HepG2 (cell line): Measurements from ENCODE around the gene MICAL1. TPM values are rescaled to one million over a fixed set of nuclear protein-coding genes. Genes with fewer than 3 reads are reported as not detected.
A peak's percentile ranks its signal among the peaks of the same experiment; 100 is the strongest.

Source experiments
- CCDC6 ChIP-seq: sonication (generic); formaldehyde crosslinking; IDR thresholded peaks from 2 replicates; pipeline ENCODE4 v1.8.1; 2022; ENCODE audit warnings: mild to moderate bottlenecking, missing genetic modification reagents, moderate library complexity
- ETV5 ChIP-seq: IDR thresholded peaks from 2 replicates; pipeline ENCODE4 v1.6.1; 2018; ENCODE audit warnings: missing biosample characterization, missing genetic modification reagents, inconsistent platforms, borderline replicate concordance
- FOXP1 ChIP-seq, 2 experiments: fragments of 450-650 bp in 1 of 2; IDR thresholded peaks; 2 replicates each; pipeline ENCODE4 v1.6.1; 2017 to 2018; ENCODE audit warnings: antibody characterized with exemption in 1 of 2
- JDP2 ChIP-seq: sonication (generic); formaldehyde crosslinking; IDR thresholded peaks from 2 replicates; pipeline ENCODE4 v1.8.1; 2022; ENCODE audit warnings: missing genetic modification reagents, borderline replicate concordance
- MATR3 ChIP-seq: sonication (generic); formaldehyde crosslinking; IDR thresholded peaks from 2 replicates; pipeline ENCODE4 v1.4.0; 2020; ENCODE audit warnings: missing genetic modification reagents
- NAIF1 ChIP-seq: sonication (generic); formaldehyde crosslinking; IDR thresholded peaks from 2 replicates; pipeline ENCODE4 v1.5.0; 2020; ENCODE audit warnings: mild to moderate bottlenecking, missing genetic modification reagents, borderline replicate concordance
- NFE2L2 ChIP-seq: fragments of 150-350 bp; IDR thresholded peaks from 2 replicates; pipeline ENCODE4 v1.6.1; 2014; ENCODE audit warnings: low read length
- ZBTB20 ChIP-seq: sonication (generic); formaldehyde crosslinking; IDR thresholded peaks from 2 replicates; pipeline ENCODE4 v1.8.1; 2023; ENCODE audit warnings: missing genetic modification reagents, low read depth, mild to moderate bottlenecking, borderline replicate concordance
- ZBTB7B ChIP-seq: sonication (generic); formaldehyde crosslinking; IDR thresholded peaks from 2 replicates; pipeline ENCODE4 v1.4.0; 2020; ENCODE audit warnings: missing genetic modification reagents
- ZNF772 ChIP-seq: sonication (generic); formaldehyde crosslinking; IDR thresholded peaks from 2 replicates; pipeline ENCODE4 v1.5.0; 2020; ENCODE audit warnings: mild to moderate bottlenecking, missing genetic modification reagents
- ZNF891 ChIP-seq: sonication (generic); formaldehyde crosslinking; IDR thresholded peaks from 2 replicates; pipeline ENCODE4 v1.5.0; 2020; ENCODE audit warnings: mild to moderate bottlenecking, missing genetic modification reagents
- polyA plus RNA-seq, 8 experiments: library from polyadenylated mRNA; depleted of rRNA in 3 of 8; stranded (reverse) in 7 of 8; unstranded in 1 of 8; fragments of >200 nt; fragmentation: Illumina TruSeq in 4 of 8; extraction: Trizol in 4 of 8; gene quantifications; 2 replicates each; pipeline versions ENCODE4 v1.2.1 to v1.2.3, GENCODE V29; 2011 to 2016; ENCODE audit warnings: low read depth in 4 of 8, missing spikeins in 1 of 8, mixed read lengths in 1 of 8; ENCODE audit not compliant: insufficient read depth in 1 of 8
- total RNA-seq, 5 experiments: library from RNA; depleted of rRNA; stranded (reverse); fragments of >200 nt; fragmentation: Illumina TruSeq; extraction: Trizol; gene quantifications; 2 replicates each; pipeline ENCODE4 v1.2.3, GENCODE V29; 2016; ENCODE audit warnings: low read depth in 1 of 5
- TF ChIP-seq, protein P1 (sequence below), 2 experiments: sonication (generic) in 1 of 2; formaldehyde crosslinking in 1 of 2; IDR thresholded peaks; 2 replicates each; pipeline versions ENCODE4 v1.5.1 to v1.6.1; 2011 to 2020; ENCODE audit warnings: borderline replicate concordance in 1 of 2, low read depth in 1 of 2, low read length in 1 of 2, mild to moderate bottlenecking in 1 of 2, missing genetic modification reagents in 1 of 2, moderate library complexity in 1 of 2
- TF ChIP-seq, protein P2 (sequence below): sonication (generic); formaldehyde crosslinking; IDR thresholded peaks from 2 replicates; pipeline ENCODE4 v1.4.0; 2020; ENCODE audit warnings: missing genetic modification reagents
- TF ChIP-seq, protein P3 (sequence below): sonication (generic); formaldehyde crosslinking; IDR thresholded peaks from 2 replicates; pipeline ENCODE4 v1.4.0; 2020; ENCODE audit warnings: missing genetic modification reagents; ENCODE audit errors: not compliant biosample characterization
- TF ChIP-seq, protein P4 (sequence below): sonication (generic); formaldehyde crosslinking; IDR thresholded peaks from 2 replicates; pipeline ENCODE4 v1.4.0; 2020; ENCODE audit warnings: mild to moderate bottlenecking, missing genetic modification reagents

The MICAL1 gene
- total and polyA plus RNA-seq, 2 of the 13 experiments (the other 11 are each of a cell fraction or from before 2014, with no cell fraction given) = 6.9 to 39.0 TPM

DNA sequence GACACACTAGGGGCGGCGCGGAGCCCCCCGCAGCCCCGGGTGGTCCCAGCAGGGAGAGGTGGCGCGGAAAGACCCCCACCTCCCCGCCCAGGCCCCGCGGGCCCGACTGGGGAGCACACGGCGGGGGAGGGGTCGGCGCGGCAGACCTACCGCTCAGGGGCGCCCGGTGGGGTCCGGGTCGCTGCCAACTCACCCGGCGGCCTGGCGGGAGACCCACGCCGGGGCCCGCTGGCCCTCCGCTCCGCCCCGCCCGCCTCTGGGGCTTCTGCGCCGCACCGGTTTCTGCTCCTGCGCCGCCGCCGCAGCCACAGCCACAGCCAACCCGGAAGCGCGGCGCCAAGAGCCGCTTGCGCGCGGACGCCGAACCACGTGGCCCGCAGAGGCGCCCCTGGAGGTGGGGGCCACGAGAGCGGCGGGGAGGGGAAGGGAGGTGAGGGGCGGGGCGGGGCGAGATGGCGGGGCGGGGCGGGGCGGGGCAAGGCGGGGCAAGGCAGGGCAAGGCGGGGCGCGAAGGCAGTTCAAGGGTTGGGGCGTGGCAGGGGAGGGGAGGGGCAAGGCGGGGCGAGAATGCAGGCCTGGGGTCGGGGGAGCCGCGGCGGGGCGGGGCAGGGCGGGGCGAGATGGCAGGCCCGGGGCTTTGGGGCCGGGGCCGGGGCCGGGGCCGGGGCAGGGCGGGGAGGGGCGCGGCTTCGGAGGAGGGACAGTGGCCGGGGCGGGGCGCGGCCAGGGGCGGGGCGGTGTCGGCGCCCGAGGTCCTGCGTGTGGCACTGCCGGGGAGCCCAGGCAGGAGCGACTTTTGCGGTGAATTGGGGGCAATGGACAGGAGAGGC lies 27.5 kb upstream of the MICAL1 start, which contains the start of gene ZBTB24 (continued):
- TF ChIP-seq, protein P1, sequence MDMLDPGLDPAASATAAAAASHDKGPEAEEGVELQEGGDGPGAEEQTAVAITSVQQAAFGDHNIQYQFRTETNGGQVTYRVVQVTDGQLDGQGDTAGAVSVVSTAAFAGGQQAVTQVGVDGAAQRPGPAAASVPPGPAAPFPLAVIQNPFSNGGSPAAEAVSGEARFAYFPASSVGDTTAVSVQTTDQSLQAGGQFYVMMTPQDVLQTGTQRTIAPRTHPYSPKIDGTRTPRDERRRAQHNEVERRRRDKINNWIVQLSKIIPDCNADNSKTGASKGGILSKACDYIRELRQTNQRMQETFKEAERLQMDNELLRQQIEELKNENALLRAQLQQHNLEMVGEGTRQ (IDR thresholded peaks at IDR 0.05; ENCODE audit: low read depth, low read length) = 0 out of 2 replicates have a peak, but pooled peaks have one; percentile 16
- TF ChIP-seq, protein P1 (CRISPR knock-in tag; IDR thresholded peaks at IDR 0.05; ENCODE audit: borderline replicate concordance) = peak; percentile 55; the same call in 1 of the 2 replicates
- TF ChIP-seq ZNF891 (CRISPR knock-in tag) (no peak), ZBTB7B (no peak), MATR3 (no peak), JDP2 (CRISPR knock-in tag) (no peak), ETV5 (CRISPR knock-in tag) (peak; percentile 52; the same call in 1 of the 2 replicates), FOXP1 (IDR thresholded peaks at IDR 0.05) (no peak), FOXP1 (CRISPR knock-in tag; IDR thresholded peaks at IDR 0.05) (no peak), ZBTB20 (CRISPR knock-in tag) (no peak), NFE2L2 (no peak), CCDC6 (peak; percentile 79; the same call in 1 of the 2 replicates), NAIF1 (no peak), ZNF772 (no peak; the same call in 1 of the 2 replicates)
- TF ChIP-seq, protein P2, sequence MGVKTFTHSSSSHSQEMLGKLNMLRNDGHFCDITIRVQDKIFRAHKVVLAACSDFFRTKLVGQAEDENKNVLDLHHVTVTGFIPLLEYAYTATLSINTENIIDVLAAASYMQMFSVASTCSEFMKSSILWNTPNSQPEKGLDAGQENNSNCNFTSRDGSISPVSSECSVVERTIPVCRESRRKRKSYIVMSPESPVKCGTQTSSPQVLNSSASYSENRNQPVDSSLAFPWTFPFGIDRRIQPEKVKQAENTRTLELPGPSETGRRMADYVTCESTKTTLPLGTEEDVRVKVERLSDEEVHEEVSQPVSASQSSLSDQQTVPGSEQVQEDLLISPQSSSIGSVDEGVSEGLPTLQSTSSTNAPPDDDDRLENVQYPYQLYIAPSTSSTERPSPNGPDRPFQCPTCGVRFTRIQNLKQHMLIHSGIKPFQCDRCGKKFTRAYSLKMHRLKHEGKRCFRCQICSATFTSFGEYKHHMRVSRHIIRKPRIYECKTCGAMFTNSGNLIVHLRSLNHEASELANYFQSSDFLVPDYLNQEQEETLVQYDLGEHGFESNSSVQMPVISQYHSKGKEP = no peak
- TF ChIP-seq, protein P3, sequence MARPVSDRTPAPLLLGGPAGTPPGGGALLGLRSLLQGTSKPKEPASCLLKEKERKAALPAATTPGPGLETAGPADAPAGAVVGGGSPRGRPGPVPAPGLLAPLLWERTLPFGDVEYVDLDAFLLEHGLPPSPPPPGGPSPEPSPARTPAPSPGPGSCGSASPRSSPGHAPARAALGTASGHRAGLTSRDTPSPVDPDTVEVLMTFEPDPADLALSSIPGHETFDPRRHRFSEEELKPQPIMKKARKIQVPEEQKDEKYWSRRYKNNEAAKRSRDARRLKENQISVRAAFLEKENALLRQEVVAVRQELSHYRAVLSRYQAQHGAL = no peak
- TF ChIP-seq, protein P4, sequence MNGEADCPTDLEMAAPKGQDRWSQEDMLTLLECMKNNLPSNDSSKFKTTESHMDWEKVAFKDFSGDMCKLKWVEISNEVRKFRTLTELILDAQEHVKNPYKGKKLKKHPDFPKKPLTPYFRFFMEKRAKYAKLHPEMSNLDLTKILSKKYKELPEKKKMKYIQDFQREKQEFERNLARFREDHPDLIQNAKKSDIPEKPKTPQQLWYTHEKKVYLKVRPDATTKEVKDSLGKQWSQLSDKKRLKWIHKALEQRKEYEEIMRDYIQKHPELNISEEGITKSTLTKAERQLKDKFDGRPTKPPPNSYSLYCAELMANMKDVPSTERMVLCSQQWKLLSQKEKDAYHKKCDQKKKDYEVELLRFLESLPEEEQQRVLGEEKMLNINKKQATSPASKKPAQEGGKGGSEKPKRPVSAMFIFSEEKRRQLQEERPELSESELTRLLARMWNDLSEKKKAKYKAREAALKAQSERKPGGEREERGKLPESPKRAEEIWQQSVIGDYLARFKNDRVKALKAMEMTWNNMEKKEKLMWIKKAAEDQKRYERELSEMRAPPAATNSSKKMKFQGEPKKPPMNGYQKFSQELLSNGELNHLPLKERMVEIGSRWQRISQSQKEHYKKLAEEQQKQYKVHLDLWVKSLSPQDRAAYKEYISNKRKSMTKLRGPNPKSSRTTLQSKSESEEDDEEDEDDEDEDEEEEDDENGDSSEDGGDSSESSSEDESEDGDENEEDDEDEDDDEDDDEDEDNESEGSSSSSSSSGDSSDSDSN = peak; percentile 44; the same call in 1 of the 2 replicates
